GM21576 (cell line): ENCODE results near the gene KRTAP13-2.

Experiments used
- ATAC-seq: cut with Tn5 transposase; IDR thresholded peaks from one replicate; pipeline ENCODE4 v1.9.1; 2021; ENCODE audit warnings: mild to moderate bottlenecking, moderate library complexity; ENCODE audit not compliant: unreplicated experiment

Gene KRTAP13-2

GRCh38 chr21:30372139-30372770 lies at the start of gene KRTAP13-2:
KRTAP13-2 (minus strand) TSS chr21:30372271; CDS start chr21:30372213, 58 bp downstream.
- ATAC-seq = no peak

GRCh38 chr21:30415993-30416392 lies 43.9 kb upstream of the KRTAP13-2 start:
- no peak for ATAC-seq

GRCh38 chr21:30408782-30409494 lies 36.9 kb upstream of the KRTAP13-2 start:
- no peak for ATAC-seq

DNA sequence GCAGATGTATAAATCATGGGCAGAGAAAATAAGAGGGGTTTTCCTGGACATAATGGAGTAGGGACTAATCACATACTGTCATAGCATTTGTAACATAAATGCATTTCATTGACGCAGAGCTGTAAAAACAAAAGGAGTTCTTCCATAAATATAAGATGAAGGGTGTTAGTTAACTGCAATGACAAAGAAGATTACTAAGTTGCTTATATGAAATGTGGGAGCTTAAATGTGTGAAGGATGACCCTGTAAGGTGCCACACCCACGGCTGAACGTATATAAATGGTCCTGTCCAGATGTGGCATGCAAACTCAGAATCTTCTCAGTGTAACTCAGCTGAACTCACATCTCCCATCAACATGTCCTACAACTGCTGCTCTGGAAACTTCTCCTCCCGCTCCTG lies 23.7 kb upstream of the KRTAP13-2 start, which contains the start of gene KRTAP13-1:
TSS of gene KRTAP13-1 (plus strand) at position 301 of the 400 bp plus-strand sequence. CDS start at position 357, 56 bp downstream.
- no peak for ATAC-seq

DNA sequence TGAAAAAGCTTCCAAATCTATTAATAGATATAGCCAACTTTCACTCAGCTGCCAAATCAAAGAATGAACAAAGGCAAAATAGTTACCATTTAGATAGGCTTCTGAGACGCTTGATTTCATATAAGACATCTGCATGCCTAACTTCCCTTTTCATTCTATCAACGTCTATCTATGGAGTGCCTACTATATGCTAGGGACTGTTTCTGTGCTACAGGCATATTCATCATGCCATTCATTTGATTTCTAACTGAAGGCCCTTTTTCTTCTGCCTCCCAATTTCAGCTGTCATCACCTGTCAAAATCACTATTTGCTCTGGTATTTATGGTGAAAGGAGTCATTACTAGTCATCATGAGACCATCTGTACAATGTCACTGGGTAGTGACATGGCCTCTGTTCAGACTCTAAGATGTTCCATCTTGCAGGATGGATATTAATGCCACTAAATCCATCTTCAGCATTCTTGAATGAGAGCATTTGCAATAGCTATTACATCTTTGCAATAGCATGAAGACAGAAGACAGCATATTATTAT lies 19.5 kb upstream of the KRTAP13-2 start:
- ATAC-seq = no peak

GRCh38 chr21:30382201-30382600 lies 10.1 kb upstream of the KRTAP13-2 start:
- no peak for ATAC-seq

GRCh38 chr21:30355906-30356305 lies 16.2 kb downstream of the KRTAP13-2 start:
- no peak for ATAC-seq

GRCh38 chr21:30354308-30355005 lies 17.6 kb downstream of the KRTAP13-2 start:
- ATAC-seq = no peak

GRCh38 chr21:30351534-30351933 lies 20.5 kb downstream of the KRTAP13-2 start:
- ATAC-seq = no peak

GRCh38 chr21:30349572-30349971 lies 22.5 kb downstream of the KRTAP13-2 start:
- ATAC-seq = no peak

DNA sequence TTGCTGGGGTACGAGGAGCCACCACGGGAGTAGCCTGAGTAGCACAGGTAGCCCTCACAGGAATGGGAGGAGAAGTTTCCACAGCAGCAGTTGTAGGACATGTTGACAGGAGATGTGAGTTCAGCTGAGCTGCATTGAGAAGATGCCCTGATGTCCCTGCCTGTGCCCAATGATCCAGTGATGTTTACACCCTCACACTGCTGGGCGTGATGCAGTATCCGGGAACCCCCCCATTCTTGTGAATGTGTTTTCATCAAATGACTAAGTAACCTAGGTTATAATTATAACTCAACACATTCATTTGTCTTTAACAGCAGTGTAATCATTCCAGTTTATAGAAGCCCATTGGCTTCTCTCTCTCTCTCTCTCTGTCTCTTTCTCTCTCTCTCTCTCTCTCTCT lies 23.6 kb downstream of the KRTAP13-2 start, which contains the start of gene KRTAP23-1:
TSS of gene KRTAP23-1 (minus strand) at position 101 of the 400 bp plus-strand sequence. CDS start at position 101, 0 bp downstream.
- no peak for ATAC-seq

- ATAC-seq = no peak
These were observed 27.1 kb downstream of the KRTAP13-2 start for GRCh38 chr21:30345014-30345413.

- ATAC-seq = no peak
These were observed 31.1 kb downstream of the KRTAP13-2 start for GRCh38 chr21:30340714-30341573.

DNA sequence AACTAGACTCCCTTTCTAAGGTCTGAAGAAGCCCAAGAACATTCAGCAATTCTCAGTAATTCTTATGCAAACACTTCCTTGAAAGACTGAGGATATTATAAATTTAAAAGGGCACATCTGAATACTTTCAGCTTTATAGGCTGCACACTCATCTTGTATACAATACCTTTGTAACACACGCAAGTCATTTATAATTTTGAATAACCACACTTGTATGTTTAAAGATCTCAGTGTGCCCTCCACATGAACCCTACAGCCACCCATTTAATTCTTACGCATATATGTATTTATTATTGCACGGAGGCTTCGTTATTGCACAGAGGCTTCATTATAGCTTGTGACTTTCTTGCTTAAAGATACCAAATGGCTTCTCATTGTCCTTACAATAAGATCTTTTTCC lies 33.4 kb downstream of the KRTAP13-2 start:
- no peak for ATAC-seq

- no peak for ATAC-seq
These were observed 34.3 kb downstream of the KRTAP13-2 start for GRCh38 chr21:30337772-30338171.

GRCh38 chr21:30337276-30337744 lies 34.8 kb downstream of the KRTAP13-2 start, which contains the start of gene KRTAP27-1:
KRTAP27-1 (minus strand) TSS chr21:30337694; CDS start chr21:30337668, 26 bp downstream.
- no peak for ATAC-seq

GRCh38 chr21:30336596-30336995 lies 35.5 kb downstream of the KRTAP13-2 start:
- no peak for ATAC-seq

DNA sequence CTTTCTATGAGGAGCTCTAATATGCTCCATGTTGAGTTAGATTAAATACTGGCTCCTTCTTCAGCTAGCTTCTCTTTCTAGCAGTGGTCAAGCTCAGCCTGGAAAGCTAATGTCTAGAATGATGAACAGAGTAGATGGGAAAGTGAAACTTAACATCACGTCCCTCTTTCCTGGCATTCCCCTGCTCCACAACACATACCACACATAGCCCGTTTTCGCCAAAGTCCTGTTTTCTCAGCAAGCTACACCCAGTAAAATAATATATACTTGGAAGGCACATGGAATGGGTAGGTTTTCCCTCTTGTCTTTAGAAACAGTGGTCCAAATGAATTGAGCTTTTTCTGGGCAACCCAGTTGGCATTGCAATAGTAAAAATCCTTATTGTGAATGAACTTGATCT lies 38.3 kb downstream of the KRTAP13-2 start:
- ATAC-seq = no peak

- no peak for ATAC-seq
These were observed 39.4 kb downstream of the KRTAP13-2 start for GRCh38 chr21:30332681-30333080.

- ATAC-seq = no peak
These were observed 42.7 kb downstream of the KRTAP13-2 start for GRCh38 chr21:30329203-30329875.
